GM18858 (cell line): Measurements from ENCODE around the gene NEK10.

Source experiments
- ATAC-seq: cut with Tn5 transposase; IDR thresholded peaks from one replicate; pipeline ENCODE4 v1.9.1; 2021; ENCODE audit not compliant: unreplicated experiment

Gene NEK10

GRCh38 chr3:27073912-27074311 is 295.3 kb downstream of the NEK10 start:
- no peak for ATAC-seq

GRCh38 chr3:27072810-27073651 is 296.2 kb downstream of the NEK10 start:
- no peak for ATAC-seq

- ATAC-seq, result no peak
These were observed 308.8 kb downstream of the NEK10 start for GRCh38 chr3:27060336-27060735.
